ENCODE measurements around the gene C2orf78. TPM values are rescaled to one million over a fixed set of nuclear protein-coding genes. Genes with fewer than 3 reads are reported as not detected.

The C2orf78 gene
- total and polyA plus RNA-seq, 10 of the 15 experiments (the other 5 are each of a cell fraction or from before 2014, with no cell fraction given) = 0.08 to 0.82 (median 0.40) TPM

- TF ChIP-seq BMI1 (IDR thresholded peaks at IDR 0.05; ENCODE audit: borderline replicate concordance) = no peak
These were observed 66.0 kb downstream of the C2orf78 start (continued) for GRCh38 chr2:73850009-73850408.

GRCh38 chr2:73851274-73851673 is 67.3 kb downstream of the C2orf78 start:
- Histone ChIP-seq H3K4me1 (ENCODE audit: control insufficient read depth, insufficient read depth, low read length) (no peaks in the 10 kb centered on the region), H4K20me1 (ENCODE audit: control insufficient read depth, insufficient read depth) (no peaks in the 10 kb centered on the region), H3K27ac (ENCODE audit: control insufficient read depth, insufficient read depth) (no peak overlapping the region), H3K4me3 (no peak overlapping the region), H3K27me3 (replicated peaks in 1 of 2; ENCODE audit: control insufficient read depth in 2 of 2, insufficient read depth in 2 of 2, low read length in 1 of 2) (no peaks in the 10 kb centered on the region), H3K4me2 (ENCODE audit: control insufficient read depth, insufficient read depth) (no peak overlapping the region), H3K9me3 (replicated peaks; ENCODE audit: control insufficient read depth, insufficient read depth, low read length) (no peaks in the 10 kb centered on the region), H2AFZ (ENCODE audit: control insufficient read depth, low read depth, low read length) (no peak overlapping the region), H3K9ac (ENCODE audit: control insufficient read depth, insufficient read depth, low read length) (no peak overlapping the region), H3K36me3 (ENCODE audit: control insufficient read depth in 2 of 2, insufficient read depth in 2 of 2, low read length in 1 of 2) (peaks cover 9 to 41% of the 10 kb centered on the region in 2 experiments), H3K79me2 (ENCODE audit: control insufficient read depth, insufficient read depth, low read length) (no peaks in the 10 kb centered on the region)
- no TSS peak for BruUV-seq (replicated peaks)
- TF ChIP-seq HSF1 (IDR thresholded peaks at IDR 0.05; ENCODE audit: low read depth, low read length) = no peak
- peak; percentile 34 to 48 (median 38) for TF ChIP-seq CTCF (IDR thresholded peaks at IDR 0.05 in 2 of 3, conservative IDR thresholded peaks at IDR 0.05 in 1 of 3; ENCODE audit: control insufficient read depth in 2 of 3, extremely low read depth in 1 of 3, insufficient read depth in 1 of 3, low read depth in 3 of 3, low read length in 3 of 3)
- peak; percentile 53 for TF ChIP-seq RAD21 (IDR thresholded peaks at IDR 0.05; ENCODE audit: insufficient read depth, low read depth, low read length)
- POLR2A ChIA-PET = no interaction called here
- CTCF ChIA-PET = interaction anchor here (0.6 to 1.9 kb wide), 2 partner anchors 23 to 27 kb away, joined by 3 to 6 read pairs; partner anchors contain the start of gene STAMBP
- FAIRE-seq = no peak
- RAD21 ChIA-PET (ENCODE audit: unreplicated experiment) = interaction anchor here (0.7 kb wide), 1 partner anchor 379 kb away, joined by 3 read pairs; no protein-coding TSS in a partner anchor
- 73% methylated on average over 3 of the region's 3 CpGs for WGBS (ENCODE audit: insufficient coverage, insufficient replicate concordance, low lambda C conversion rate, missing lambda C conversion rate)
- DNase-seq (ENCODE audit: low read depth, low spot score) = no peak
- in situ Hi-C loops (cut with MboI) = no loop called here
- intact Hi-C loops (cut with micrococcal nuclease; ENCODE audit: unreplicated experiment) = no loop called here
- SMC1A ChIA-PET (ENCODE audit: uncharacterized antibody, unreplicated experiment) = interaction anchor here (1.4 kb wide), 1 partner anchor 53 kb away, joined by 3 read pairs; no protein-coding TSS in a partner anchor
- ATAC-seq = peak; percentile 71
